SIG-M5 treated with dmso at 0.1 percent for 504 hours (cell line): ENCODE data around the gene CCR1.
"Not testable (repeated sequence)": the region's sequence is repeated elsewhere in the genome, so short reads cannot be mapped to it uniquely, and the experiment has no call there.

ENCODE experiments used
- DNase-seq: peaks from one replicate; lab custom pipeline; 2025; ENCODE audit not compliant: unreplicated experiment; lab: John Stamatoyannopoulos, UW

Gene CCR1

GRCh38 chr3:46213201-46213600 is 5.1 kb upstream of the CCR1 start:
- peak; percentile 90 for DNase-seq

GRCh38 chr3:46212101-46212500 is 4.0 kb upstream of the CCR1 start:
- DNase-seq: peak; percentile 69

GRCh38 chr3:46209746-46210470 is 1.8 kb upstream of the CCR1 start:
- DNase-seq: no peak

- no peak for DNase-seq
Measured at GRCh38 chr3:46209053-46209452, 940 bp upstream of the CCR1 start.

GRCh38 chr3:46207514-46207913 is 599 bp downstream of the CCR1 start:
- not testable (repeated sequence) for DNase-seq

GRCh38 chr3:46206282-46207015 is 1.7 kb downstream of the CCR1 start:
- DNase-seq: no peak

- no peak for DNase-seq
Measured at GRCh38 chr3:46205286-46205960, 2.7 kb downstream of the CCR1 start.

GRCh38 chr3:46203681-46204080 is 4.4 kb downstream of the CCR1 start:
- DNase-seq: no peak

GRCh38 chr3:46202535-46202934 is 5.6 kb downstream of the CCR1 start:
- DNase-seq: no peak

- no peak for DNase-seq
Measured at GRCh38 chr3:46200790-46201189, 7.3 kb downstream of the CCR1 start.

- DNase-seq: no peak
Measured at GRCh38 chr3:46200211-46200610, 7.9 kb downstream of the CCR1 start.

GRCh38 chr3:46196261-46196957 is 11.7 kb downstream of the CCR1 start:
- DNase-seq: no peak

- DNase-seq: no peak
Measured at GRCh38 chr3:46194868-46195553, 13.1 kb downstream of the CCR1 start.

GRCh38 chr3:46193436-46193835 is 14.7 kb downstream of the CCR1 start:
- DNase-seq: peak; percentile 91

GRCh38 chr3:46192939-46193338 is 15.2 kb downstream of the CCR1 start:
- DNase-seq: no peak

- peak; percentile 98 for DNase-seq
Measured at GRCh38 chr3:46191730-46192129, 16.4 kb downstream of the CCR1 start.

GRCh38 chr3:46188708-46189107 is 19.4 kb downstream of the CCR1 start:
- no peak for DNase-seq

GRCh38 chr3:46187876-46188275 is 20.2 kb downstream of the CCR1 start:
- DNase-seq: no peak

- no peak for DNase-seq
Measured at GRCh38 chr3:46187341-46187700, 20.8 kb downstream of the CCR1 start.

GRCh38 chr3:46186471-46187340 is 21.4 kb downstream of the CCR1 start:
- peak; percentile 73 for DNase-seq
